Bronchial epithelial cell (primary cell): ENCODE measurements around the gene C6. TPM values are rescaled to one million over a fixed set of nuclear protein-coding genes. Genes with fewer than 3 reads are reported as not detected.

Source experiments
- DNase-seq: peaks from one replicate; pipeline ENCODE4 v3.0.0-alpha.2; 2010; ENCODE audit warnings: low read depth
- FAIRE-seq: peaks from 2 replicates; lab custom pipeline; 2011; peaks lifted over from hg19 to GRCh38; lab: Jason Lieb, UNC
- H3K27me3 ChIP-seq: 2 replicates; pipeline ENCODE4 v1.5.1; 2011; ENCODE audit warnings: low read length; ENCODE audit not compliant: control insufficient read depth, insufficient read depth
- H3K36me3 ChIP-seq: 2 replicates; pipeline ENCODE4 v1.5.1; 2011; ENCODE audit warnings: low read length; ENCODE audit not compliant: control insufficient read depth, insufficient read depth
- H3K4me3 ChIP-seq: 2 replicates; pipeline ENCODE4 v1.5.1; 2011; ENCODE audit warnings: mild to moderate bottlenecking, low read depth, low read length, control low read depth
- total RNA-seq: library from RNA; depleted of rRNA; stranded (reverse); fragments of >200 nt; gene quantifications from 2 replicates; pipeline ENCODE4 v1.2.1, GENCODE V29; 2014
- TF ChIP-seq, protein P1 (sequence below): IDR thresholded peaks from 2 replicates; pipeline ENCODE4 v1.5.1; 2011; ENCODE audit warnings: mild to moderate bottlenecking, moderate library complexity, low read length, control low read depth, inconsistent platforms; ENCODE audit not compliant: insufficient read depth, severe bottlenecking

The C6 gene
- total RNA-seq, 1 donor from 2014 or later = not detected

DNA sequence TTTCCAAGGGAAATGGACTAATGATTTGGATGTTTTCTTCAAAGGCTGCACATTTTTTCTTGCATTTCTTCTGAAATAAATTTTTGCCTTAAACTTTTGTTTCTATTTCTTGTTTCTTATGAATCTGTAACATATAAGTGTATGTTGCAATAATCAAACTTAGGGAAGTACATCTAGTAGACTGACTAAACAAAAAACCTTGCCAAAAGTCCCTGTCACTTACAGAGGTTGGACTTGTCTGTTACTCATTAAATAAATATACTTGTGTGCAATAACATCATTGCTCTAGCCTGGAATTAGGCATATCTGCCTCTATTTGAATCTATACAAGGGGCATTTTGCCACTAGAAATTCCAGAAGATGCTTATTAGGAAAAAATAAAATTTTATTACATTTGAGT lies 56.6 kb downstream of the C6 start:
- TF ChIP-seq, protein P1, sequence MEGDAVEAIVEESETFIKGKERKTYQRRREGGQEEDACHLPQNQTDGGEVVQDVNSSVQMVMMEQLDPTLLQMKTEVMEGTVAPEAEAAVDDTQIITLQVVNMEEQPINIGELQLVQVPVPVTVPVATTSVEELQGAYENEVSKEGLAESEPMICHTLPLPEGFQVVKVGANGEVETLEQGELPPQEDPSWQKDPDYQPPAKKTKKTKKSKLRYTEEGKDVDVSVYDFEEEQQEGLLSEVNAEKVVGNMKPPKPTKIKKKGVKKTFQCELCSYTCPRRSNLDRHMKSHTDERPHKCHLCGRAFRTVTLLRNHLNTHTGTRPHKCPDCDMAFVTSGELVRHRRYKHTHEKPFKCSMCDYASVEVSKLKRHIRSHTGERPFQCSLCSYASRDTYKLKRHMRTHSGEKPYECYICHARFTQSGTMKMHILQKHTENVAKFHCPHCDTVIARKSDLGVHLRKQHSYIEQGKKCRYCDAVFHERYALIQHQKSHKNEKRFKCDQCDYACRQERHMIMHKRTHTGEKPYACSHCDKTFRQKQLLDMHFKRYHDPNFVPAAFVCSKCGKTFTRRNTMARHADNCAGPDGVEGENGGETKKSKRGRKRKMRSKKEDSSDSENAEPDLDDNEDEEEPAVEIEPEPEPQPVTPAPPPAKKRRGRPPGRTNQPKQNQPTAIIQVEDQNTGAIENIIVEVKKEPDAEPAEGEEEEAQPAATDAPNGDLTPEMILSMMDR = no peak
- DNase-seq (peak; percentile 59), FAIRE-seq (no peak)
- H3K27me3 ChIP-seq = no peaks in the 10 kb centered on the region
- H3K4me3 ChIP-seq = no peak overlapping the region
- no peaks in the 10 kb centered on the region for H3K36me3 ChIP-seq

DNA sequence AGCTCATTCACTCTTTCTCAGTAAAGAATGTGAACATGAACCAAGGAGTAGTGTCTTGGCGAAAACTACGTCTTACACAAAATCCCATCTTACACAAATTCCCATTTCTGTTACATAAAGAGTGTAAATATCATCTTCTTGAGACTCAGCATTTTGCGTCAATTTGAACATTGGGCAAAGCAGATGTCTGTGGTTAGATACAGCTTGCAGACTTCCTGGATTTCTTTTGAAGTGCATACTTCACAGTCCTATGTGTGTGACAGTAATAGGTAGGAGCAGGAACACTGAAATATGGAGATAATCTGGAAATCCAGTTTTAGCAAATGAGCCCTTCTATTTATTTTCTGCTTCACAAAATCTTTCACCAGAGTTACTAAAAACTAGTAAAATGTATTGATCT lies 58.8 kb downstream of the C6 start:
- FAIRE-seq = no peak
- no peaks in the 10 kb centered on the region for H3K36me3 ChIP-seq
- no peak for DNase-seq
- TF ChIP-seq, protein P1 = no peak
- no peak overlapping the region for H3K4me3 ChIP-seq
- H3K27me3 ChIP-seq = no peaks in the 10 kb centered on the region

DNA sequence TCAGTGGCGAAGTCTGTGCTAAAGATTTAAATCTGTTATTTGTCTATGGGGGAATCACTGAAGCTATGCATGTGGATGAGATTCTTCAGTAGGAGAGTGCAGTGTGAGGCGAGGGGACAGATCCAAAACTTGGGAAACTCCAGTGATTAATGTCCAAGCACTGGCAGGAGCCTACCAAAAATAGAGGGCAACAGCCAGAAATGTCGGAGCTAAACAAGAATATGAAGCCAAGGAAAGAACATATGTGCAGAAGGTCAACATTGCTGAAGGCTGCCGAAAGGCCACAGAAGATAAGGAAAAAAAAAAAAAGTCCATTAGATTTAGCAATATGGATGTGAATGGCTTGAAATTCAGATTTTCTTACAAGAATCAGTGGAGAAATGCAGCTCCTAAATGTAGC lies 61.8 kb downstream of the C6 start:
- Histone ChIP-seq H3K36me3 (no peaks in the 10 kb centered on the region), H3K27me3 (no peaks in the 10 kb centered on the region), H3K4me3 (no peak overlapping the region)
- DNase-seq (no peak), FAIRE-seq (no peak)
- TF ChIP-seq, protein P1 = no peak

DNA sequence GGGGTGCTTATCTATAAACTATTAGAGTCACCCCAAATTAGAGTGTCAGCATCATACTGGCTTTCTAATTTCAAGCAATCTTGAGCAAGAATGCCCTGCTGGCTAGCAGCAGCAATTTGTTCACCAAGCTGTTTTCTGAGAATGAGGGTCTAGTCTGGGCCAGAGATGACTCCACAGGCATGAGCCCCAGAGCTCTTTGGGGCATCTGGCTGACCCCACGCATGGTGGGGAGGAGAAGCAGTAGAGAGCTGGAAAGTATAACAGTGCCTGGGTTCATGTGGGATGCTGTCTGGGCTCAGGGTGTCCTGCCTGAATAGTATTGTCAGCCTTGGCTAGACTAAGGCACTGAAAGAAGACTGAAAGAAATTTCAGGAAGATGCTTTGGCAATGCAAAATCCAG lies 64.9 kb downstream of the C6 start:
- no peaks in the 10 kb centered on the region for H3K27me3 ChIP-seq
- no peaks in the 10 kb centered on the region for H3K36me3 ChIP-seq
- DNase-seq (no peak), FAIRE-seq (no peak)
- no peak overlapping the region for H3K4me3 ChIP-seq
- TF ChIP-seq, protein P1 = no peak

DNA sequence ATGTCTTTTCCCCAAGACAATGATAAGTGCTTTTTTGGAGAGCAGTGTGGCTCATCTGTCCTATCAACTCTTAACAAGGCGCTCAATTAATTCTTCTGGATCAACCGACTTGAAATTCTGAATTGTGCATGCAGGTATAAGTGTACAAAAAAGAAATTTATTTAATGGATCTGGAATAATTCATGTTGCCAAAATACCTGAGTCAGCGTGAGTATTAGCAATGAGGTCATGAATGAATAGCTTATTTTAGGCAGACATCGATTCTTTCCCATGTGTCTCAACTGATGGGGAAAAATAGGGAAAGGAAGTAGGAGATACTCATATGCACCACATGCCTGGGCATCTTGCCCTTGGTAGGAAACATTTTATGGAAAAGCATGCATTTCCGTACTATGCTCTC lies 68.0 kb downstream of the C6 start:
- Histone ChIP-seq H3K4me3 (no peak overlapping the region), H3K27me3 (no peaks in the 10 kb centered on the region), H3K36me3 (no peaks in the 10 kb centered on the region)
- TF ChIP-seq, protein P1 = no peak
- DNase-seq (no peak), FAIRE-seq (no peak)

DNA sequence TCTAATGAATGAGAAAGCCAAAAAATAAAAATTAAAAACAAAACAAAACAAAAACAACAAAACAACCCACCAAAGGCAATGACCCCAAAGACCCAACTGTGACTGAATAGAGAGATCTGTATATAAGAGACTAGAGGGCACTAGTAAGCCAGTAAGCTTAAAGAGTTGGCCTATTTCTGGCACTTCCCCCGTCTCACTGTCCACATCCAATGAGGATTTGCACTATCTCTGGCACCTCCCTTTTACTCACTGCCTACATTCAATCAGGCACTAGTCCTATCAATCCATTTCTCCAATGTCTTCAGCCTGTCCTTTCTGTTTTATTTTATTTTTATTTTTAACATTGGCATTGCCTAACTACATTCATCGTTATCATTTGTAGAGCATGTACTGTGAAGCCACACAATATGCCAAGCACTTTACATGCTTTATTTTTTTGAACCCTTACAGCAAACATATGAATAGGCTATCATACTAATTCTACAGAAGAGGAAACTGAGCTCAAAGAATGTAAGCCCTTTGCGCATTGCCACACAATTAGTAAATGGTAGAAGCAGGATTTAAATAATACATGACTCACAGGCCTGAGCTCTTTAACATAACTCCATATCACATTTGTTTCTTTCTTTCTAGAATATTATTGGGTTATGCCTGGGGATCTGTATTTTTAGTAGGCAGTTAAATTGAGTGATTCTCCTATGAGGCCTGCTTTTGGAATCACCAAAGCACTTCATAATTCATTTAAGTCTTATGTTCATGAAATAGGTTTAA lies 70.0 kb downstream of the C6 start:
- TF ChIP-seq, protein P1 = no peak
- H3K4me3 ChIP-seq = no peak overlapping the region
- DNase-seq (no peak), FAIRE-seq (no peak)
- no peaks in the 10 kb centered on the region for H3K36me3 ChIP-seq
- H3K27me3 ChIP-seq = no peaks in the 10 kb centered on the region
